NK-92 (cell line): Measurements from ENCODE around the gene NDUFS6.
A peak's percentile ranks its signal among the peaks of the same experiment; 100 is the strongest.
"Not testable (repeated sequence)": the region's sequence is repeated elsewhere in the genome, so short reads cannot be mapped to it uniquely, and the experiment has no call there.

ENCODE experiments used
- DNase-seq: peaks from one replicate; lab custom pipeline; 2025; ENCODE audit not compliant: unreplicated experiment; lab: John Stamatoyannopoulos, UW

Gene NDUFS6

DNA sequence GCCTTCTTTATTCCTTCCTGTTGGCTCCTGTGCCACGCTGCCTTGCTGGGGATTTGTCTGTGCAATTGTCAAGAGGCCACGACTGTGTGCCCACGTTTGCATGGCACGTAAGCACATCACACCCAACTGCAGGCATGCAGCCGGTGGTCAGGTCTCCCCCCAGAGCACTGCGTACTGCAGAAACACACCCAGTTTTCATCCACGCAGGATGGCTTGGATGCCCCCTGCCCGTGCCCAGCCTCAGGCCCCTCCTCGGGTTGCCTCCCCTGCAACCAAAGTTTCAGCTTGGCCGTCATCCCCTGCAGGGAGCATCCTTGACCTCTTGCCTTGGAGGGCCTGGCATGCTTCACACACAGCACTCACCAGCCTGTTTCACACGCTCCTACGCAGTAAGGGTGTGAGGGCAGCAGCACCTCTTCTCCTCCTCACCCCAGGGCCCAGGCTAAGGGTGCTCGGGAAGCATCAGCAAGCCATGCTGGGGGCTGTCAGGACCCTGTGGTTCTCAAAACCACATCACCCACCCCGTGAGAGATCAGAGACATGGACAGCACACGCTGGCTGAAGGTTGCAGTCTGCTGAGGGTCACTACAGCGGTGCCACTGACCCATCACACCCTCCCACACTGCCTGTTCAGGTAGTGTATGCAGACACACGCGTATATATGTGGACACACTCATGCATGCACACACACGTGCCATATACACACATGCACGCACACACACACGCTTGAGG, 4.7 kb upstream of the NDUFS6 start:
- DNase-seq = no peak

GRCh38 chr5:1797103-1797800, 4.0 kb upstream of the NDUFS6 start:
- no peak for DNase-seq

- DNase-seq = no peak
Measured at GRCh38 chr5:1797855-1798254, 3.4 kb upstream of the NDUFS6 start.

GRCh38 chr5:1798589-1798988, 2.6 kb upstream of the NDUFS6 start:
- not testable (repeated sequence) for DNase-seq

DNA sequence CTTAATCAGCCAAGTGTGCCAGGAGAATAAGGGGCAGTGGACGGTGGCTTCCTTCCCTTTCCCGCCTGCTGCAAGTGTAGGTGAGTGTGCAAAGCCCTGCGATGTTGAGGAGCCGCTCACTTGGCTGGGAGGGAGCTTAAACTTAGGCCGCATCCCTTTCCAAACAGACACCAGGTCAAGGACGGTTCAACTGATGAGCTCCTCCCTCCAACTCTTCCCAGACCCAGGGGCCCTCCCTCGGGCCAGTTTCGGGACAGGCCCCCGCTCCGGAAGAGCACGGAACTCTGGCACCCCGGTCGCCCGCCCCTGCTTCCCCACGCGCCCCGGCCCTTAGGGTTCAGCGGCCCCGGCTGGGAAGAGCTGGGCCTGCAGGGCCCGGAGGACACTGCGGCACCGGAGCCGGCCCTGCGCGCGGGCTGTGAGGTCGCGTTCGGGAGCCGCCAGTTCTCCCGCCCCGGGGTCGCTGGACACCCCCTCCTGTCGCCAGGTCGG, 2.1 kb upstream of the NDUFS6 start:
- DNase-seq = no peak

DNA sequence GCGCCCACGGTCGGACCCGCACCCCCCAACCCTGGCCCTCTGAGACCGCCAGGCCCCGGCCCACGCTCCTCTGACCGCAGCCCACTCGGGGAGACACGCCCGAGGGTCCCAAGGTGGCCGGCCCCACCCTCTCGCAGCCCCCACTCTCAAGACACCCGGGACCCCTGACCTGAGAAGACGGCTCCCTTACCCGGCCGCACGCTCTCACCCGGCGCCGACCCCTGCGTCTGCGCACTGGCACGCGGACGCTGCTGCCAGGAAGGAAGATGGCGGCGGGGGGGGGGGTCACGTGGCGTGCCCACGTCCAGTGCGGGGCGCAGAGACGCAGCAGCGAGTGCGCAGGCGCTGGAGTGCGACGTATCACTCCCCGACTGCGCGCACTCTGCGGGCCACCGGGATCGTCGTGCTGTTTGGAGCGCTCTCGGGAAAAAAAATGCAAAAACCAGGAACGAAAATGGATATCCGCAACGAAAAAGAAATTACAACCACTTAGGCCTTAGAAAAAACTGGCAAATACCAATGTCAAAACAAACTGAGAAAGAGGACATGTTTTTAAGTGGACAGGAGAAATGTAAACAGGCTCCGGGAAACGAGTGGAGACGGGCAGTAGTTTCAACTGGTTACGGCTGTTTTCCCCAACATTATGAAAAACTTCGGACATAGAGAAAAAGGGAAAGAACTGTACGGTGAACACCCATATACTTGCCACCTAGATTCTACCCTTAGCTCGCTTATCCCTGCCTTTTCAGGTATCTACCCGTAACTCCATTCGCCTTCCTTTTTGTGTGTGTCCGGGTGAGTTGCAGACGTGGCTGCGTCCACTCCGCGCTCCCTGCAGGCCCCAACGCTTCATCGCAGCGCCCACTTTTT, 1.4 kb upstream of the NDUFS6 start, which contains the start of gene MRPL36:
Gene MRPL36, minus strand, starts transcription at position 236 of the 870 bp plus-strand sequence. CDS start 902 bp downstream, outside the sequence.
- peak; percentile 50 for DNase-seq

GRCh38 chr5:1800472-1801221, 560 bp upstream of the NDUFS6 start:
- DNase-seq = no peak

GRCh38 chr5:1801967-1802295, 724 bp downstream of the NDUFS6 start:
- DNase-seq = no peak

DNA sequence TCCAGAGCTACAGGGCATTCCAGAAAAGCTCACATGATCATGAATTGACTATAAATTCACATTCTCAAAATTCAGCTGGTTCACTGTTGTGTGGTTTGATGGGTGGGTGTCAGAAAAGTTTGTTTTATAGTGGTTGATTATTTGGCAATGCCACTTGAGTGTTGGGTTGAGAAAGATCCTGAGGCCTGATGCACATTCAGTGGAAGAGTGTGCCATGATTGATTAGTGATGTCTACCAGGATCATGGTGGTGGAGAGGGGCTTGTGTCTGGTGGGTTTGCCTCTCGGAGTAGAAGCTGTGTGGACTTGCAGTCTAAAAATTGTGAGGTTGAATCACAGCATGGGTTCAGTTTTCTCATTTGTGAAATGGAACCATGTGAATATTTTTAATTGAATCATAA, 2.0 kb downstream of the NDUFS6 start:
- DNase-seq = no peak

DNA sequence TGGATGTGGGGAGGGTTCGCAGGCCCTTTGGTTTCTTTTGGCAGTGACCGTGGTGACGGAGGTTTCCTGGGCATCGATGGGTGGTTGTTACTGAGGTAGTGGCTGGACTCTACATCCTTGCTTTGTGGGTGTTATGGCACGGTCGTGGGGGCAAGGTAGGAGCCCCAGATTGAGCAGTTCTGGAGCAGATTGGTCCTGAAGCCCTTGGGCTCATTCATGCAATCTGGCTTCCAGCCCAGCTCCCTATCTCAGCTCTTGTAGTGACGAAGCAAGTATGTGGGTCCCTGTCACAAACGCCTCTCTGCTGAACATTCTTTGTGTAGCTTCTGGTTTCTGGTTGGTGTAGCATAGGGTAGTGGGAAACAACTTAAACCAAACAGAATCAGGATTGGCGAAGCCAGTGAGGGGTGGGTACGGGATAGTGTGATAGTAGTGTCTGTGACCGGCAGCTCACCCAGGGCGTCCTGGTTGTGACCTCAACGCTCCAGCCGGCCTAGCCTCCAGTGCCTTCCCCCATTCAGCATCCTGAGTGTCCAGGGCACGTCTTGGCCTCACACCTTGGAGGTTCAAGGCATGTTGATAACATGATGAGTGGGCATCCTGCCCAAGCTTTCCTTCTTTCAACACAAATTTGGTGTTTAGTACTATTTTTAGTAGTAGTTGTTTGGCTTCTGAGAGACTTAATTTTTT, 2.9 kb downstream of the NDUFS6 start:
- DNase-seq = no peak

DNA sequence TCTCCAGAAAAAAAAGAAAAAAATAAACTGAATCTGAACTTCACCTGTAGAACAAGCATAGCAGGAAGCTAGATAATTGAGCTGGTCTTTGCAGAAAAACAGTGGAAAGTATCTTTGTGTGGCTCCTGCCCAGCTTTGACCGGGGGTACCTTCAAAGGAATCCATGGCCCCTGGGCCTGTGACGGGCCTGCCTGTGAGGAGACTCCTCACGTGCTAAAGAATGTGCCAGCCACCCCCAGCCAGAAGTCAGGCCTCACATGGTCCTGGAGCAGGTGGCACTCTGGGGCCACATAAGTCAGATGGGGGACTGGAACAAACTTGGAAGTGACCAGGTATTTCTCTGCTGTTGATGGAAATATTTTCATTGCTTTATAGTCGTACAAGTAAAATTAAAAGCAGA, 4.1 kb downstream of the NDUFS6 start:
- DNase-seq = no peak

GRCh38 chr5:1805736-1806135, 4.5 kb downstream of the NDUFS6 start:
- no peak for DNase-seq

DNA sequence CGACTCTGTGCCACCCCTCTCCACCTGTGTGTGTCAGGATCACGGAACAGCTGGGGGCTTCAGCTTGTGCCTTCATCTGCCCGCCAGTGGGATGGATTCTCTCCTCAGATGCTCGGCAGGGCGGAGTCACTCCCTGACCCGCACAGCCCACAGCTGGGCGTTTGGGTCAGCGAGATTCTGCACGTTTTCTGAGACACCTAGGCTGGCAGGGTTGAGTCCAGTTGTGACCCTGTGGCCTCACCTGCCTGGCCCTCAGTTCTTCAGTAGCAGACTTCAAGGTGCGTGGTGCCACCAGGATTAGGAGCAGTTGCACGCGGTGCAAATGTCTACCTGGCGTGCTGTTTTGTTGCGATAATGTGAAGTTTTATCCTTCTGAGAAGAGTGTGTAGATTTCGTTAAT, 5.0 kb downstream of the NDUFS6 start:
- DNase-seq = no peak

DNA sequence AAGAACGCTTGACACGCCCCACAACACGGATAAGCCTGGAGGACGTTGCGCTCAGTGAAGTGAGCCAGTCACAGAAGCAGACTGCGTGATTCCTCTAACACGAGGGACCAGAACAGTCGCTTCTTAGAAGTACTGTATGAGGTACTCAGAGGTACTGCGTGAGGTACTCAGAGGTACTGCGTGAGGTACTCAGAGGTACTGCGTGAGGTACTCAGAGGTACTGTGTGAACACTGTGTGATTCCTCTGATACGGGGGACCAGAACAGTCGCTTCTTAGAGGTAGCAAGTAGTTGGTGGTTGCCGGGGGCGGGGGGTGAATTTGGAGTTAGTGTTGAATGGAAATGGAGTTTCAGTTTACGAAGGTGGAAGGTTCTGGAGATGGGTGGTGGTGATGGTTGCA, 5.8 kb downstream of the NDUFS6 start:
- DNase-seq = no peak

- DNase-seq = no peak
Measured at GRCh38 chr5:1807451-1808185, 6.4 kb downstream of the NDUFS6 start.

- no peak for DNase-seq
Measured at GRCh38 chr5:1808439-1808838, 7.2 kb downstream of the NDUFS6 start.

GRCh38 chr5:1809416-1810035, 8.3 kb downstream of the NDUFS6 start:
- no peak for DNase-seq

GRCh38 chr5:1810581-1811101, 9.4 kb downstream of the NDUFS6 start:
- DNase-seq = no peak
